DMS153 (cell line): ENCODE results near the gene ARFIP2.
A peak's percentile ranks its signal among the peaks of the same experiment; 100 is the strongest.

Source experiments
- DNase-seq: peaks from one replicate; lab custom pipeline; 2025; lab: John Stamatoyannopoulos, UW

ARFIP2 gene

GRCh38 chr11:6482441-6482840, 1.3 kb upstream of the ARFIP2 start:
- DNase-seq, result no peak

- no peak for DNase-seq
Measured at GRCh38 chr11:6481924-6482275, 769 bp upstream of the ARFIP2 start.

GRCh38 chr11:6480299-6480914, 724 bp downstream of the ARFIP2 start:
- DNase-seq, result no peak

DNA sequence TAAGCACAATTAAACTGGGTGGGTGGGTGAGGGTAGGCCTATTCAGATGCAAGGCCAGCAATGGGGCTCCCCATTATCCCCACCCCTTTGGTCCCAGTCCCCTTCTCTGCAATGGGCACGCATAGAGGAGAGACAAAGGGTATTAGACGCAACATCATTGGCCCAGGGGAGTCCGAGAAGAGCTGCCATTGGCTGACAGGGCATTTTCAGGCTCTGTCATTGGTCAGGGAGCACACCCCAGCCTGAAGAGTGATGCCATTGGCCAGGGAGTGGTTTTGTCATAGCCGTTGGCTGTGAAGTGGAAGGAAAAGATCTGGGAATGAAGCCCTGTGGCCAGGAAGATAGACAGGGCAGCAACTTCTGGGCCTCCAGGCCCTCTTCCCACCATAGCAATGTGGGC, 4.6 kb downstream of the ARFIP2 start:
- DNase-seq, result no peak

- DNase-seq, result peak; percentile 71
Measured at GRCh38 chr11:6475936-6476335, 5.2 kb downstream of the ARFIP2 start.

GRCh38 chr11:6474806-6475500, 6.2 kb downstream of the ARFIP2 start:
- DNase-seq, result no peak

DNA sequence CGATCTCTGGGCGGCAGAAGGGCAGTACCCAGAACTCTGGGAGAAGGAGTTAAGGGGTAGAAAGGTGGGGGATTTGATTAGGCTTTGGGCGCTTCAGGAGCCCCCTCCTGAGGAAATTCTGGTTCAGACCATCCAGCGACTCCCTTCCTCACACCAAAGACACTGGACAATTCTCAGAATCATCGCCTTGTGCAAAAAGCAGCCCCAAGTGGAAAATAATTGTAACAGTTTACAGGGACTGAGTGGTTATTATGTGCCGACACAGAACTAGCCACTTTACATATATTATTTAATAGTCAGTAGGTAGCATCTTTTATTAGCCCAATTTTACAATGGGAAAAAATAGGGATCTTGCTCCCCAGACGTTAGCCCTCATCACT, 6.7 kb downstream of the ARFIP2 start:
- no peak for DNase-seq

DNA sequence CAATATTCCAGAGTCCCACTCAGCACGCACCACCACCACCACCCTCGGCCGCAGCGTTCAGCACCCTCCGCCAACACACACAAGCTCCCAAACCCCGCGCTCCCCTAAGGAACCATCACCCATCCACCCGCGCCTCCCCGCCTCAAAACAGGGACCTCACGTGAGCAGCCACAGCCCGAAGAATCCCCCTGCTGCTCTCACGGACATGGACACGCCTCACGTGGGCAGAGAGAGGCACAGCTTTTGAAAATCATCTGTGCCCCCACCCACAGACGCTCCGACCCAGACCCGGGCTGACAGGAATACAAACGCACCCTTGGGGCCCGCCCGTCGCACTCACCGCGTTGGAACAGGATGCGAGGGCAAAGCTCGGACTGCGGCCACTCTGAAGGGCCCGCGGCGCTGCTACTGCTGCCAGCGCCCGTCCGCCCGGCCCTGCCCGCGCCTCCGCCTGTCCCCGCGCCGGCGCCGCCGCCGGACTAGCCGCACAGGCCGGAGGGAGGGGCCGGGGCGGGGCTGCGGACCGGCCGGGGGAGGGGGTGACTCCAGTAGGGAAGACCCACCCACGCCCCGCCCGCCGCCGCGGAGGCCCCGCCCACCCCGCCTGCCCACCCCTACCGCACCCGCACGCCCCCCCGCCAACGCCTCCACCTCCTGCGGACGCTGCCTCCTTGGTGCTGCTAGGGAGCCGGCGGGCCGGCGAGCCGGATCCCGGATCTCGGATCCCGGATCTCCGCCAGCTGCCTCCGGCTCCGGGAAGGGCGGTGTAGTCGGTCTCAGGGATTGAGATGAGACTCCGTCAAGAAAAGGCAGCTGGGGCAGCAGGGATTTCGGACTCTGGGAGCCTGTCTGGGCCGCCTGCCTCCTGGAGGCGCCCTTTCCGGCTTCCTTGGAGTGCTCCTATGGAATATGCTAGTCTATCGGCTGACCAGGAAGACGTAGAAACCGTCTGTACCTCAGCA, 7.4 kb downstream of the ARFIP2 start, which contains the start of gene TRIM3:
TSS of gene TRIM3 (minus strand) at position 491 of the 962 bp plus-strand sequence. CDS start 8,246 bp downstream, outside the sequence.
- DNase-seq, result peak; percentile 63

GRCh38 chr11:6472934-6473333, 8.2 kb downstream of the ARFIP2 start:
- no peak for DNase-seq

GRCh38 chr11:6469599-6469998, 11.5 kb downstream of the ARFIP2 start:
- DNase-seq, result no peak

GRCh38 chr11:6468712-6469495, 12.2 kb downstream of the ARFIP2 start:
- peak; percentile 92 for DNase-seq

GRCh38 chr11:6459099-6459450, 22.1 kb downstream of the ARFIP2 start:
- no peak for DNase-seq

GRCh38 chr11:6458352-6459098, 22.6 kb downstream of the ARFIP2 start:
- DNase-seq, result no peak

GRCh38 chr11:6457581-6458320, 23.4 kb downstream of the ARFIP2 start:
- DNase-seq, result no peak

- no peak for DNase-seq
Measured at GRCh38 chr11:6456361-6457073, 24.6 kb downstream of the ARFIP2 start.

- no peak for DNase-seq
Measured at GRCh38 chr11:6455070-6455469, 26.1 kb downstream of the ARFIP2 start.

GRCh38 chr11:6453152-6453551, 28.0 kb downstream of the ARFIP2 start:
- DNase-seq, result no peak

DNA sequence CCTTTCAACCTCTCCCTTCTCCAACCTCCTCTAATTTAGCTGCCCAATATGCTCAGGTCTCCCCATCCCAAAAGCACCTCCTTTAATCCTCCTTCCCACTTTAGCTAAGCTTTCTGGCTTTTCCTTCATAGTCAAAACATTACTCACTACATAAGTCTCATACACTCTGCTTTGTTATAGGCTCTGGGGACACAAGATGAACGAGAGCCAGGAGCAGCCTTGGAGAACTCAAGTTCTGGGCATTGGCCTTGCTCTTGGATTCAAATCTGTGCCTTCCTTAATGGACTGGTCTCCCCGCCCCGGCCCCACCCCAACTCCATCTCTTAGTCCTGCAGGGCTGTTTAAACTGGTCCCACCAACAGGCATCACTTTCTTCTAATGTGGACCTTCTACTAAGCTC, 28.9 kb downstream of the ARFIP2 start:
- no peak for DNase-seq

DNA sequence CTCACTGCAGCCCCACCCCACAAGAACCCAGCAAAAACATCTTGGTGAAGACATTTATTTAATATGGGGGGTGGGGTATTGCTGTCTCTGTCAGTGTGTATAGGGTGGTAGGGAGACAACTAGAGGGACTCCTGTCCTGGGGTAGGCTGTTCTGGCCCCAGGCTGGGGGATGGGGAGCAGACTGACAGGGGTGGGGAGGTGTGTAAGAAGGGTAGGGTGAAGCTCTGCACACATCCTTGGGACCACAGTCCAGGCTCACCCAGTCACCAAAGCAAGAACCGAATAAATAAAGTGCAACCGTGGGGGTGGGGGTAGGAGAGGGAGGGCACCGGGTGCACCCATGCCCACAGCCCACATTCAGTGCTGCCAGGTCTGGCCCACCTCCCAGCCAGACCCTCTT, 32.6 kb downstream of the ARFIP2 start:
- DNase-seq, result no peak
